HG02610 (cell line): ENCODE results near the gene UCN.
"Not testable (repeated sequence)": the region's sequence is repeated elsewhere in the genome, so short reads cannot be mapped to it uniquely, and the experiment has no call there.

Experiments used
- ATAC-seq: cut with Tn5 transposase; IDR thresholded peaks from one replicate; pipeline ENCODE4 v1.9.1; 2021; ENCODE audit warnings: mild to moderate bottlenecking, moderate library complexity; ENCODE audit not compliant: unreplicated experiment

Gene UCN

DNA sequence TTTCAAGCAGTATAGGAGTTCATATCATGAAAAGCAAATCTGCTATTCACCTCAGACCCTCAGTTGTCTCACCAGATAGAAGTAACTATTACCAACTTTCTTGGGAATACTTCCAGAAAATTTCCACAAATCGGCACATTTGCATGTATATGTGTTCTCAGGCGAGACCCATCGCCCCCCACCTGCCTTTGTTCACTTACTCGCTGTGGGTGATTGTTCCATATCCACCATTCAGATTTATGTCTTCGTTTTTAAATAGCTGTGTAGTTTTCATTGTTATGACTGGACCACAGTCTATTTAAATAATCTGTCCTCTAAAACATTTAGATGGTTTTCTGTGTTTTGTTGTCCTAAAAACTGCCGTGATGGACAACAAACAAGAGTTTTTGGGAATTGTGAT lies 22.8 kb downstream of the UCN start:
- no peak for ATAC-seq

DNA sequence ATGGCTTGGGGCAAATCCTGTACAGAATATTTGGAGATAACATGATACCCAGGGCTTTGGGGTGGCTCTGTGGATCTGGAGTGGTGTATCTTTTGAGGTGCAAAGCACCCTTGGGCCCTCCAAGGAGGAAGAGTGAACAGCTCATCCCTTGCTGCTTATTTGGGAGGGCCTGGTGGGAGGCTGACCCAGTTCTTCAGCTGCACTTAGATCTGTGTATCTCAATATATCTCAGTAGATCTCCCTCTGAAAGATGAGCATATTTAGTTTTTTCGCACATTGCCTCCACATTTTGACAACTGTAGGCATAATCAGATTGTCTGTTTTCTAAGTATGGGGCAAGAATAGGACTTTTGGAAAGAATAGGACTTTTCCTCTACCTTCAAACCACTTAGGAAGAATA lies 23.2 kb downstream of the UCN start:
- no peak for ATAC-seq

- ATAC-seq, result no peak
Observed at GRCh38 chr2:27282892-27283291, 25.4 kb downstream of the UCN start.

DNA sequence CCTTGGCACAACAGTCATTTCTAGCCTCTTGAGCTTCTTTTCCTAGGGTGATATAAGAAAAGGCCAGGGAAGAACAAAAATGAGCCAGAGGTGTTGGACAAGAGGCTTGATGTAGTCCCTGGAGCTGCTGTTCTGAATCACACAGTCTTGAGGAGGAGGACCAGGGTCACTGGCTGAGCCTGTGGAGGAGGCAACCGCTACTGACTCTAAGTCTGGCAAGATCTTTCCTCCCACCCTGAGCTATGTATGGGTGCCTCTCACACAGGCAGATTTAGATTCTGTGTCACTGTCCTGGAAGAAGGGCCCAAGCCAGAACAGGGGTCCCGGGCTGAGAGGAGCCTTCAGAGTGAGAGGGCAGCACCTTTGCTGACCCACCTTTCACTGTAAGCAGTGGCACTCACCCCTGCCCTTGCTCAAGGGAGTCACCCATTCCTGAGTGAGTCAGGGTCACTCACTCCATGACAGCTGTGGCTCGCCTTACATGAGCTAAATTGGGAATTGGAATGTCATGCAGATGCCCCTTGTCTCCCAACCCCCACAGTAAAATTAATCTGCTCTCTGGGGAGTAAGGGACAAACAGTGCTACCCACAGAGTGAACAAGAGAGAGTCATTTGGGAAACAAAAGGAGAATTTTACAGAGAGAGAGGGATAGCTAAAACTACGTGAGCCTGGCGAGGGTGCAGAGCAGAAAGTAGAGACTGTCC lies 26.2 kb downstream of the UCN start, which contains the start of gene TRIM54:
Gene TRIM54 (plus strand): TSS at position 575 of the 705 bp plus-strand sequence. CDS start 303 bp downstream, outside the sequence.
- no peak for ATAC-seq

DNA sequence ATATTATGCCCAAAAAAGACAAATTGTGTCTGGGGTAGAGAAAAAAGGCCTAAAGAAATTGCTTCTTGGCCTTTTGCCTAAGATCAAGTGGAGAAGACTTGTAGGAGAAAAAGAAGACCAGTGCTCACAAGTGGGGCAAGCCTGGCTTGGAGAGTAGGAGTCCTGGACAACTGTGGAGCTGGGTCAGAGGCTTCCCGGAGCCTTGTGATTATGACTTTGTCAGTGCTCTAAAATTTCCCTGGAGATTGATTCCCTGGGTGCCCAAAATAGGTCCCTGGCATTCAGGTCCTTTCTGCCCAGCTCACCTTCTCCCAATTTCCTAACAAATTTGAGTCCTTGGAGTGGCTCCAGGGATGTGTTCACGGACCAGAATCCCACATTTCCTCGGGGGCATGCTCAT lies 26.8 kb downstream of the UCN start:
- ATAC-seq, result no peak

GRCh38 chr2:27280826-27281225 lies 27.4 kb downstream of the UCN start:
- no peak for ATAC-seq

DNA sequence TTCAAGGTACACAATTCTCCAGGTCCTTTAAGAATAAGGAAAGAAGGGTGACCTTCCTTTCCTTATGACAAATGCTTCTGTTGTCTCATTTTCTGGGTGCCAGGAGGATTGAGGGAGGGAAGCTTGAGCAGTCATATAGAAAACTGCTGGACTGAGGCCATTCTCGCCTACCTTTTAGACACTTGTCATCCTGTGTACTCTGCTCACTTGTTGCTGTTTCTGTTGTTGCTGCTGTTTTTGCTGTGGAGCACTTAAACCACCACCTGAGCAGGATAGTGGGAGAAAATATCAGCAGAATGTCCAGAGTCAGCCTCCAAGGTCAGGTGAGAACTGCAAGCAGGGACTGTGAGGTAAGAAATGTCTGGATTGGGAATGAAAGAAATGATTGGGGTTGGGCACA lies 30.2 kb downstream of the UCN start:
- ATAC-seq, result no peak

- ATAC-seq, result no peak
Observed at GRCh38 chr2:27275211-27276150, 32.8 kb downstream of the UCN start, which contains the start of gene DNAJC5G. Gene DNAJC5G, plus strand, starts transcription at chr2:27275433. Its CDS starts 1,296 bp downstream, at chr2:27276729.

GRCh38 chr2:27272537-27273522 lies 35.4 kb downstream of the UCN start:
- not testable (repeated sequence) for ATAC-seq

DNA sequence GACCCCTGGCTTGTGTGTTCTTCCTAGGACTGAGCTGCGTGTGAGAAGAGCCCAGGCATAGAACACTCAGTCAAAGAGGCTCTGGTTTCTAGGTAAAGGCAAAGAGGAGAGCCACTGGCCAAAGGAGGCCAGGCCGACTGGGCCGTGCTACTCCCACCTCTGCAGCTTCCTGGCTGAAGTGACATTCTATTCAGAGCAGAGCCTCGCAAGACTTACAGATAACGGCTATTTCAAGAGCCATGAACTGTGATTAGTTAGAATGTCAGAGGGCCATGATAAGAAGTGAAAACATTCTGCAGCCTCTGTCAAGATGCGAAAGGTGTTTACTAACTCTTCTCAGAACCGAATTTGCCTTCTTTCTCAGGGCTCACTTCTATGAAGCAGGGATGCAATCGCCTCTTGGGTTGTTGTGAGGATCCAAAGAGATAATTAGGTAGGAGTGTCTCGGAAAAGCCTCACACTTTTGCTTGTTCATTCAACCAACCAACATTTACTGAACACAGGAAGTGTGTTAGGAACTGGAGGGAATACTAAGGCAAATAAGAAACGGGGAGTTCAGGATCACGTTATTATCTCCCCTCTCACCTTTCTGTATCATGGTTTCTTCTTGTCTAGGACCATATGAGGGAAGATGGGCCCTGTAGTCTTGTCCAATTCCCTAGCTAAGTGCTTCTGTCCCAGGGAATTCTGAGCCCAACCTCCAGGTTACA lies 36.5 kb downstream of the UCN start:
- ATAC-seq, result no peak

DNA sequence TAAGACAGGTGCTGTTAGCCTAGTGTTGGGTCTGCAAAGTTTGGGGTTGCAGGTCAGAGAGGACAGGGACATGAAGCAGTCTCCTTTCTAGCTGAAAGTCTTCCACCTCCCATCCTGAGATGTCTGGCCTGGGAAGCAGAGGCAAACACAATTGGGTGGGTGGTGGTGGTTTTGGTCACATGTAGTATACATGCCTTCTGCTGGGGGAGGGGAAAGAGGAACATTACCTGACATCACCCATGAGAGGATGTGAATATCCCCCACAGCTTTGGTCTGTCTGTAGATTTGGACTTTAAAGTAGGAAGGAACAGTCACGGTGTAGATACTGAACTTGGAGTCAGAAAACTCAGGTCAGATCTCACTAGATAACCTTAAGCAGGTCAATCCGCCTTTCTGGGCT lies 37.6 kb downstream of the UCN start:
- ATAC-seq, result no peak

GRCh38 chr2:27270131-27270530 lies 38.1 kb downstream of the UCN start:
- ATAC-seq, result no peak

DNA sequence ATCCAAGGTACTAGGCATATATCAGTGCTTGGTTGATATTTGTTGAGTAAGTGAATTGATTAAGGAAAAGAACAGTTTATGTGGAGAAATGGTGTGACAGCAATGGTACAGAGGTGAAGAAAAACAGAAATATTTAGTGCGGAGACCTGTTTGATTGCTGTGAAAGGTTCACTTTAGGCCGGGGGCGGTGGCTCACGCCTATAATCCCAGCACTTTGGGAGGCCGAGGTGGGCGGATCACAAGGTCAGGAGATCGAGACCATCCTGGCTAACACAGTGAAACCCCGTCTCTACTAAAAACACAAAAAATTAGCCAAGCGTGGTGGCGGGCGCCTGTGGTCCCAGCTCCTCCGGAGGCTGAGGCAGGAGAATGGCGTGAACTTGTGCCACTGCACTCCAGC lies 39.9 kb downstream of the UCN start:
- not testable (repeated sequence) for ATAC-seq

- ATAC-seq, result no peak
Observed at GRCh38 chr2:27265536-27265870, 42.7 kb downstream of the UCN start.

DNA sequence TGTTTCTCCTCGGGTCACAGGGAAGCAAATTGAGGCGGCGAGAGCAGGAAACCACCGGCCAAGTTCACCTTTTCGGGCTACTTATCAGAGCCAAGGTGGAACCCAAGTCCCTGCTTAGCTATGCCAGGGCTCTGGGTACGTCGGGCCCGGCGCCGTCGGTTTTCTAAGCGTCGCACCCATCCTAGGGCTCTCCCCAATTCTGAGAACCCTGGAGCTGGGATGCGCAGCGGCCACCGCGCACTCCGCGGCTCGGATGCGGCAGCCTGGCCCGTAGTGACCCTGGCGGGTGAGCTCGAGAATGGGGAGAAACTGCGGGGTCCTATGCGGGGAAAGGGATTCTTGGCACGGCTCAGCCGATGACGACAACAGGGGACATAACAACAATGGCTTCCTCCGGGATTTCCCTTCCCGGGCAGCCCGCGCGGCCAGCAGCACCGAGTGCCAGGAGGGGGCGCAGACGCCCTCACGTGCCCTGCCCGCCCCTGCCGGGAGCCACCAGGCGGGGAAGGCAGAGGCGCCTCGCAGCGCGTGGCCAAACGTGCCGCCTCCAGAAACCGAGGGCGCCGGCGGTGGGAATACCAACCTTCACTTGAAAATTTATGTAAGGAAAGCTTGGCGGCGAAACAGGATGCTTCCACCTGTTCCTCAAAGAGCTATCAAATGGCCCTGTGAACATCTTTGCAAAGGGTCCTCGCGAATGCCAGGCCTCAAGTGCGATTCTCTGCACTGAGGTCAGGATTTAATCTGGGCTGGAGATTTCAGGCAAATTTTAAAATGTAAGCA lies 43.3 kb downstream of the UCN start:
- ATAC-seq, result peak; percentile 42

DNA sequence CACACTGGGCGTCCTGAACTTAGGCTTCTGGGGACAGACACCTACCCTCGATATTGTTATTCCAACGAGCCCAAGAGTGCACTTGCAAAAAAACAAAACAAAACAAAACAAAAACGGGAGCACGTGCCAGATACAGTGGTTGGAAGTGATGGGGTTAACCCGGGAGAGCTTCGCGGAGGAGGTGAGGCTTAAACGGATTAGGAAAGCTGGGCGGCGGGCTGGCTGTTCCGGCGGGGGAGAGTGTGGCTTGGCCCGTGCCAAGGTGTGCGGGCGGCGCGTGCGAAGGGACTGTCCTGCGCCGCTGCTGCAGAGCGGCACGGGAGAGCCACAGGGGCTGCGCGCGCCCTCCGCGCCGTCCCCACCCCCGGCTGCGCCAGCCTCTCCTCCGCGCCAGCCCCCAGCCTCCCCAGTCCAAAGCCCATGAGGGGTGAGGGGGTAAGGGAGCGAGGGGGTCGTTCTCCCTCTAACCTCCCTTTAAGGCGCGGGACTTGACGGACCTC lies 43.9 kb downstream of the UCN start:
- no peak for ATAC-seq

DNA sequence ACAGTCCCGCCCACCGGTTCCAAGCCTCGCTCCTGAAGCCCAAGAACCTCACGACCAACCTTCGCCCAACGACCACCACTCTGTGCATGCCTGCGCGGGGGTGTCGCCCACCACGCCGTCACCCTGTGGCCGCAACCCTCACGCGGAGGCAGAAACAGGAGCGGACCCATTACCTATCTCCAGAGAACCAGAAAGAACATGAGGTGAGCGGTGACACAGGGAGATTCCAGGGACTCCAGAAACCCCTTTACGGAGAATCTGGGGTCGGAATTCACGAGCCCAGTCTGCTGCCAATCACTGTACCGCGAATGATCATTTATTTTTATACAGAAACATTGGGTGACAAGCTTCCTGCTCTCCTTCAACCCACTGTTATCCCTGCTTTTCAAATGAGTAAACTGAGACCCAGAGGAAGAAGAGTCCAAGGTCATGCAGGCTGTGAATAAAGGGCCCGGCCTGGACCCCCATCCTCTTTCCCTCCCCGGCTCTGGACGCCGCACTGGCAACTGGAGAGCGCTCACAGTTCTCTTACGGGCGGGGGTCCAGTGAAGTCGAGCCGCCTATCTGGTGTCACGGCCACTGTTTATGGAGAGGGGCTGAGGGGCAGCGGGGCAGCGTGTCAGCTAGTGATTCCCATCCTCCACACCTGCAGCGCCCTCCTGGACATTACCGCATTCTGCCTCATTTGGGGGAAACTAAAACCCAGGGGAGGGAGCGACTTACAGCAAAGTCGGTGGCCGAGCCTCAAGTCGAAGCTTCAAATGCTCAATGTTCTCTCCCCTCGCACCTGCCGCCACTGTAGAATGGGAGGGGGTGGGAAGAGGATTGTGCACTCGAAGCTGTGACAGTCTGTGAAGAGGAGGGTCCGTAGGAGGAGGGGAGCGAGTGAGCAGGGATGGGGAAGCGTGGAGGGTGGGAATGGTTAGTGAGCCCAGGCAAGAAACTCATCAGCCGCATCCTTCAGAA lies 44.7 kb downstream of the UCN start:
- no peak for ATAC-seq
